GM12872 (cell line): Measurements from ENCODE around the gene LIMK2.

Source experiments
- CTCF ChIP-seq: IDR thresholded peaks from 3 replicates; pipeline ENCODE4 v1.5.1; 2011; ENCODE audit warnings: low read depth, mild to moderate bottlenecking, low read length, moderate library complexity; ENCODE audit not compliant: insufficient read depth

Gene LIMK2

GRCh38 chr22:31223786-31224191 lies 11.7 kb downstream of the LIMK2 start:
- TF ChIP-seq CTCF: no peak

- TF ChIP-seq CTCF: no peak
Measured at GRCh38 chr22:31227186-31227585, 15.1 kb downstream of the LIMK2 start.

GRCh38 chr22:31229402-31230079 lies 17.4 kb downstream of the LIMK2 start:
- TF ChIP-seq CTCF: no peak

- TF ChIP-seq CTCF: no peak
Measured at GRCh38 chr22:31230155-31230870, 18.2 kb downstream of the LIMK2 start.

GRCh38 chr22:31230871-31231621 lies 18.9 kb downstream of the LIMK2 start:
- peak; percentile 73 for TF ChIP-seq CTCF

GRCh38 chr22:31233001-31233400 lies 20.9 kb downstream of the LIMK2 start:
- TF ChIP-seq CTCF: no peak

GRCh38 chr22:31235081-31235480 lies 23.0 kb downstream of the LIMK2 start:
- TF ChIP-seq CTCF: no peak
